Mesothelial cell of epicardium (in vitro differentiated cells): ENCODE data around the gene NADK. TPM values are rescaled to one million over a fixed set of nuclear protein-coding genes. Genes with fewer than 3 reads are reported as not detected.
A peak's percentile ranks its signal among the peaks of the same experiment; 100 is the strongest.

Experiments
- DNase-seq, 2 experiments: peaks; one replicate each; pipeline ENCODE4 v3.0.0; 2021; ENCODE audit warnings: low spot score in 2 of 2; ENCODE audit not compliant: unreplicated experiment in 2 of 2
- H3K27ac Mint-ChIP-seq: 2 replicates; pipeline ENCODE4 v1.8.0; 2021; ENCODE audit warnings: mixed read lengths
- H3K27me3 Mint-ChIP-seq: 2 replicates; pipeline ENCODE4 v1.8.0; 2021; ENCODE audit warnings: low read depth, mixed read lengths
- H3K36me3 Mint-ChIP-seq: 2 replicates; pipeline ENCODE4 v1.8.0; 2021; ENCODE audit warnings: mixed read lengths
- H3K4me1 Mint-ChIP-seq: 2 replicates; pipeline ENCODE4 v1.8.0; 2021; ENCODE audit warnings: mixed read lengths
- H3K4me3 Mint-ChIP-seq: 2 replicates; pipeline ENCODE4 v1.8.0; 2021; ENCODE audit warnings: mild to moderate bottlenecking, moderate library complexity, mixed read lengths
- H3K9me3 Mint-ChIP-seq: 2 replicates; pipeline ENCODE4 v1.8.0; 2021; ENCODE audit warnings: mixed read lengths
- CTCF ChIP-seq: fragments of 200-600 bp; sonication (generic); IDR thresholded peaks from one replicate; pipeline ENCODE4 v1.5.0; 2021; ENCODE audit warnings: antibody characterized with exemption; ENCODE audit not compliant: unreplicated experiment
- total RNA-seq: library from RNA; stranded (reverse); gene quantifications from 3 replicates; pipeline ENCODE4 v1.2.1, GENCODE V29; 2021

The NADK gene
- total RNA-seq, 1 donor from 2014 or later = 78.2 TPM

DNA sequence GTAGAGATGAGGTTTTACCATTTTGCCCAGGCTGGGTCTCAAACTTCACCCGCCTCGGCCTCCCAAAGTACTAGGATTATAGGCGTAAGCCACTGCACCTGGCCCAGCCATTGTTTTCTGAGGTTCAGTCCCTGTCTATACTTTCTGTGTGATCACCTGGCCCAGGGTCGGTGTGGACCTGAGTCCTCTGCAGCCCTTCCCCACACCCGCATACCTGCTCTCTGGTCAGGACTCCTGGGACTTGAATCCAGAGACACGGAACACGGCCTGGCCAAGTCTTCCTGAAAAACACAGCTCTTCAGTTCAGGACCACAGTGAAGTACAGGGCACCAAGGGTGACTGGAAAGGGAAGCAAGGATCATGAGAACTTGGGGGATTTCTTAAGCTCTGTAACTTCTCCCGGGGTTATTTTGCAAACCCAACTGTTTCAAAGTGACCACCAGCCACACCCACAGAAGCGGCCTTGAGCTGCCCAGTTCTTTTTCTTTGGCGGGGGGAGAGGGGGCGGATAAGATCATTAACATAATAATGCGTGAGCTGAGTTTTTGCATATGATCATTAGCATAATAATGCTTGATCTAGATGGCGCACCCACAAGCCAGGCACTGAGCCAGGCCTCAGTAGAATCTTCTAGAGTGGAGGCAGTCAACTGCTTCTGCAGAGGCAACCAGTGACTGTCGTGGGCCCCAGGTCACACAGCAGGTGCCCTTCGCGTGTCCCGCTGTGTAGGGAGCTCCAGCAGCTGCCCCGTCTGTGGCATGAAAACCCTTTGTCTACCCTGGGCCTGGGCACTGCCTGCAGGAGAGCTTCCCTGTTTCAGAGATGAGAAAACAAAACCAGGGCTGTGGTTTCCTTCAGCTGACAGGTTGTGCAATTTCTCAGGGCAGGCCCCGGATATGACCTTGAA, 1.7 kb upstream of the NADK start:
- H3K4me1 Mint-ChIP-seq = peaks cover 28% of the 10 kb centered on the region
- no peak for DNase-seq
- H3K9me3 Mint-ChIP-seq = no peaks in the 10 kb centered on the region
- no peaks in the 10 kb centered on the region for H3K27me3 Mint-ChIP-seq
- peaks cover 3% of the 10 kb centered on the region for H3K36me3 Mint-ChIP-seq
- no peak for TF ChIP-seq CTCF
- peak overlapping the region; percentile 67 for H3K4me3 Mint-ChIP-seq
- H3K27ac Mint-ChIP-seq = peak overlapping the region; percentile 61

GRCh38 chr1:1779320-1779675, 1.0 kb upstream of the NADK start:
- no peaks in the 10 kb centered on the region for H3K27me3 Mint-ChIP-seq
- H3K36me3 Mint-ChIP-seq = no peaks in the 10 kb centered on the region
- no peaks in the 10 kb centered on the region for H3K9me3 Mint-ChIP-seq
- peaks cover 28% of the 10 kb centered on the region for H3K4me1 Mint-ChIP-seq
- no peak for DNase-seq
- no peak for TF ChIP-seq CTCF
- peak overlapping the region; percentile 67 for H3K4me3 Mint-ChIP-seq
- H3K27ac Mint-ChIP-seq = peak overlapping the region; percentile 61

- no peaks in the 10 kb centered on the region for H3K36me3 Mint-ChIP-seq
- no peaks in the 10 kb centered on the region for H3K9me3 Mint-ChIP-seq
- peaks cover 28% of the 10 kb centered on the region for H3K4me1 Mint-ChIP-seq
- peak overlapping the region; percentile 67 for H3K4me3 Mint-ChIP-seq
- H3K27me3 Mint-ChIP-seq = no peaks in the 10 kb centered on the region
- no peak overlapping the region for H3K27ac Mint-ChIP-seq
- peak; percentile 22 for TF ChIP-seq CTCF
- peak in 1 of 2 experiments; percentile 67 for DNase-seq
Observed at GRCh38 chr1:1778663-1779319, 521 bp upstream of the NADK start.

GRCh38 chr1:1777583-1777899, 729 bp downstream of the NADK start:
- Mint-ChIP-seq H3K36me3 (peaks cover 1% of the 10 kb centered on the region), H3K27me3 (no peaks in the 10 kb centered on the region), H3K9me3 (no peaks in the 10 kb centered on the region), H3K27ac (peak overlapping the region; percentile 77), H3K4me3 (peak overlapping the region; percentile 75), H3K4me1 (peaks cover 21% of the 10 kb centered on the region)
- no peak for DNase-seq
- TF ChIP-seq CTCF = no peak

GRCh38 chr1:1776672-1777582, 1.3 kb downstream of the NADK start:
- H3K27ac Mint-ChIP-seq = peak overlapping the region; percentile 77
- H3K36me3 Mint-ChIP-seq = peaks cover 7% of the 10 kb centered on the region
- peaks cover 21% of the 10 kb centered on the region for H3K4me1 Mint-ChIP-seq
- H3K27me3 Mint-ChIP-seq = no peaks in the 10 kb centered on the region
- peak overlapping the region; percentile 75 for H3K4me3 Mint-ChIP-seq
- H3K9me3 Mint-ChIP-seq = no peaks in the 10 kb centered on the region
- DNase-seq = no peak
- TF ChIP-seq CTCF = no peak
